ENCODE results near the gene DSG4. TPM values are rescaled to one million over a fixed set of nuclear protein-coding genes. Genes with fewer than 3 reads are reported as not detected.
A peak's percentile ranks its signal among the peaks of the same experiment; 100 is the strongest.

DSG4 gene
- total RNA-seq, 2 donors from 2014 or later: not detected

- no peak for DNase-seq (ENCODE audit: low spot score)
- TF ChIP-seq CTCF (IDR thresholded peaks at IDR 0.05): no peak
- no peak overlapping the region for H3K27ac ChIP-seq
- H3K27me3 ChIP-seq: no peaks in the 10 kb centered on the region
- H3K4me1 ChIP-seq: no peaks in the 10 kb centered on the region
- H3K36me3 ChIP-seq: no peaks in the 10 kb centered on the region
- H3K9me3 ChIP-seq: peaks cover 0 to 3% of the 10 kb centered on the region in 2 donors
- no peak overlapping the region for H3K4me3 ChIP-seq
Measured at GRCh38 chr18:31420032-31420431, 43.5 kb downstream of the DSG4 start.

- Histone ChIP-seq H3K27me3 (no peaks in the 10 kb centered on the region), H3K9me3 (peaks cover 0 to 3% of the 10 kb centered on the region in 2 donors), H3K27ac (no peak overlapping the region), H3K4me1 (no peaks in the 10 kb centered on the region), H3K4me3 (no peak overlapping the region), H3K36me3 (no peaks in the 10 kb centered on the region)
- no peak for DNase-seq (ENCODE audit: low spot score)
- no peak for TF ChIP-seq CTCF (IDR thresholded peaks at IDR 0.05)
Measured at GRCh38 chr18:31420524-31420923, 43.9 kb downstream of the DSG4 start.

DNA sequence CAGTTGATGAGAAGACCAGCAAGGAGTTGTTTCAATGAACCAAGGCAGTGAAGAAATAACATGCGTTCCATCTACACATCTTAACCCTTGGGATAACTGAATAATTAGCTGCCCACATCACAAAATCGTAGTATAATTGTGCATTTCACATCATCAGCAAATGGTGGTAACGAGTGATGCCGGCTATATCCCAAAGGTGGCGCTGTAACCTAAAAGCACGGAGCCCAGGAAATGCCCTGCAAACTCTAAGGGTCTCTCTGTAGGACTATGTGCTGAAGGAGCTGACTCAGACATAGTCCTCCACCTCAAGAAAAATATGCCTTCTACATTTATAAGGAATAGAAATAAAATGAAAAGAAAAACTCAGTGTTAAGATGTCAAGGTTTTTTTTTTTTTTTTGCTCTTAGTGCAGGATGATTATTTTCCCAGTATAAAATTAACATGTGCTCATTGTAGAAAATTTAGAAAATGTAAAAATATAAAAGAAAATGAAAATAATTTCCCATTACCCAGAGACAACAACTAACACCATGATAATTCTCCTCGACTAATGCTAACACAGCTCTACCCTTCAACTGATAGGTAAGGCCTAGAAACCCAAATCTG lies 47.9 kb downstream of the DSG4 start:
- Histone ChIP-seq H3K27me3 (no peaks in the 10 kb centered on the region), H3K9me3 (no peaks in the 10 kb centered on the region), H3K36me3 (no peaks in the 10 kb centered on the region), H3K4me3 (no peak overlapping the region), H3K4me1 (no peaks in the 10 kb centered on the region), H3K27ac (no peak overlapping the region)
- peak; percentile 32 to 60 for TF ChIP-seq CTCF (IDR thresholded peaks at IDR 0.05)
- no peak for DNase-seq (ENCODE audit: low spot score)

DNA sequence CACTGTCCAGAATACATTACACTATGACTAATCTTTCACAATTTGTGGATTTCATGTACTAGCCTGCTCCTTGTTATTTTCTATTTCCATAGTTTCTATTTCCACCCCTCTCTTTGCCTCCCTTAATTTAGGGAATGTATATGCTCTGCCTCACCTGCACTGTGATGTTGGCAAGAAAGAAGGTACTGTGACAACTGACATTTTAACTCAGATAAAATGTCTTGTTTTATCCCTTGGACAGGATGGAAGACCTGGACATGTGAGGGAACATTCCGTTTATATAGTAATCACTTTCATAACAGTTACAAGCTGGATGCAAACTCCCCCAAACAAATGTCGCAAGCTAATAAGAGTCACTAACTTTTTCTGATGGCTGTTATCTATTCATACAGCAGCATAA lies 49.4 kb downstream of the DSG4 start:
- Histone ChIP-seq H3K36me3 (no peaks in the 10 kb centered on the region), H3K4me3 (no peak overlapping the region), H3K9me3 (peaks cover 0 to 2% of the 10 kb centered on the region in 2 donors), H3K27ac (no peak overlapping the region), H3K4me1 (no peaks in the 10 kb centered on the region), H3K27me3 (no peaks in the 10 kb centered on the region)
- DNase-seq (ENCODE audit: low spot score): no peak
- TF ChIP-seq CTCF (IDR thresholded peaks at IDR 0.05): no peak

DNA sequence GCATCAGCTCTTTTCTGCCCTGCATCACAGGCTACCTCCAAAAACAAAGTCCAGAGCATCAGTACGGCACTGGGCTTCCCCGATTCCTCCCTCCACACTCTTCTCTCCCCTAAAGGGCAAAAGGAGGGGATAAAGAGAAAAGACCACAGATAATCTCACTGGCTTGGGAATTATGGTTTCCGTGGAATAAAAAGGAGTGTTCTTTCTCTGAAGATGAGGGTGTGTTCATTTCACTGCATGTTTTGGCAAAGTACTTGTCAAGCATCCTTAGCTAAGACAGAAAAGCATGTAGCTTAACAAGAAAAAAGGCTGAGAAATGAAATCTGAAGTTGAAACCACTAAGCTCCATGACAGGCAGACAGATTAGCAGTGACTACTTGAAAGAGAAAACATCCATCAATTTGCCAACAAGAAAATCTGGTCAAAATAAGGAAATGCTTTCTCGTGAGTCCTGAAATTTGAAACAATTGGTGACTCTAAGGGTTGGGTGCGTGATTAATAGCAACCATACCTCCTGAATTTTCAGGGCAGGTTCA lies 50.4 kb downstream of the DSG4 start:
- Histone ChIP-seq H3K27me3 (no peaks in the 10 kb centered on the region), H3K4me3 (no peak overlapping the region), H3K27ac (no peak overlapping the region), H3K4me1 (no peaks in the 10 kb centered on the region), H3K9me3 (peaks cover 0 to 11% of the 10 kb centered on the region in 2 donors), H3K36me3 (no peaks in the 10 kb centered on the region)
- no peak for TF ChIP-seq CTCF (IDR thresholded peaks at IDR 0.05)
- DNase-seq (ENCODE audit: low spot score): no peak

DNA sequence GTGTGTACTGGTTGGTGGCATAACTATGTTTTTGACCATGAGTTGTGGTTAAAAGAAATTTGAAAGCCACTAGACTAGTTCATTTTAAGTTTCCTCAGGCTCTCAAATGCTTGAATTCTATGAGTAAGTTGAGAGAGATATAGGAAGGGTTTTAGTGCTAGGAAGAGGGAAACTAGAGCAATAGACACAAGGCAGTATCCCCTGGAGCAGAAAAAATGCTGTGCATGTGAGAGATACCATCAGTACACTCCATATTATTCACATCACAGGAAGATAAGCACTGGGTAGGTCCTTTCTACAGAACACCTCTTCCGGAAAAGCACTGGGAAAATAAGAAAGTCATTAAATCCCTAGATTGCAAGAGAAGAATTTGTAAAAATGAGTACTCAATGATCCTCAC lies 51.6 kb downstream of the DSG4 start:
- Histone ChIP-seq H3K9me3 (peaks cover 0 to 17% of the 10 kb centered on the region in 2 donors), H3K36me3 (no peaks in the 10 kb centered on the region), H3K4me3 (no peak overlapping the region), H3K27ac (no peak overlapping the region), H3K4me1 (no peaks in the 10 kb centered on the region), H3K27me3 (no peaks in the 10 kb centered on the region)
- DNase-seq (ENCODE audit: low spot score): no peak
- TF ChIP-seq CTCF (IDR thresholded peaks at IDR 0.05): no peak
